Left renal cortex interstitium (tissue), 4 donors: ENCODE data around the gene CDIP1. TPM values are rescaled to one million over a fixed set of nuclear protein-coding genes. Genes with fewer than 3 reads are reported as not detected.

Experiments
- DNase-seq, 4 donors: peaks; one replicate each; pipeline ENCODE4 v3.0.0-alpha.2; 2013; ENCODE audit warnings: low read depth in 4 of 4, low spot score in 2 of 4, missing footprints in 1 of 4
- polyA plus RNA-seq, 4 donors: library from polyadenylated mRNA; unstranded; fragments of 120-200 nt; gene quantifications; one replicate each; pipeline ENCODE4 v1.2.1, GENCODE V29; 2013; ENCODE audit not compliant: insufficient read length in 4 of 4

Gene CDIP1
- polyA plus RNA-seq, 4 donors: 28.0 to 30.7 (median 30.6) TPM

DNA sequence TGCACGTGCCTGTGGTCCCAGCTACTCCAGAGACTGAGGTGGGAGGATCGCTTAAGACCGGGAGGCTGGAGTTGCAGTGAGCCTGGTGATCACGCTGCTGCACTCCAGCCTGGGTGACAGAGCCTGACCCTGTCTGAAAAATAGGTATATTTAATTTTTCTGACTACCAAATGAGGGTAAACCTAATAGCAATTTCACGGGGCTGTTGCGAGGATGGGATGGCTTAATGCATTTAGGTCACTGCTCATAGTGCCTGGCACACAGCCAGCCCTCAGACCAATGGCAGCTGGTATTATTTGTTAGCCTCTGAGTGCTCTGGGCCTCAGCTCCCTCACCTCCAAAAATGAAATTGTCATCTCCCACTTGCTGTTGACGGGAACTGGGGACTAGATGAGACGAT is 5.9 kb upstream of the CDIP1 start:
- DNase-seq: no peak

DNA sequence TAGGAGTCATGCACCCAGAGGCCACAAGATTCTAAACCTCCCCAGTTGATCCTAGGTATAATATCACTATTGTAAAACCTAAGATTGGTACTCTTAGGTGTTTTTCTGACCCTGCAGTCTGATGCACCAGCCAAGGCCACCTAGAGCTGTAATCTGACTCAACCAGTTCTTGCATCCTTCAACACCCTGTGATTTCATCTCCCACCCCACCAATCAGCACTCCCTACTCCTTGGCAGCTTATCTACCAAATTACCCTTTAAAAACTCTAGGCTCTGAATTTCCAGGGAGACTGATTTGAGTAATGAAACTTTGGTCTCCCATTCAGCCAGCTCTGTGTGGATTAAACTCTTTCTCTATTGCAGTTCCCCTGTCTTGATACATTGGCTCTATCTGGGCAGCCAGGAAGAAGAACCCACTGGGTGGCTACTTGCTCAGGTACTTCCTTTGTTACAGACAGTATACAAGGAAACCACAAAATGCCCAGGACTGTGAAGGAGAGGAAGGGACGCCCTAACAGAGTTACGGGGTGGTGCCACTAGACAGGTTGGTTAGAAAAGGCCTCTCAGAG is 1.2 kb upstream of the CDIP1 start:
- DNase-seq: no peak

DNA sequence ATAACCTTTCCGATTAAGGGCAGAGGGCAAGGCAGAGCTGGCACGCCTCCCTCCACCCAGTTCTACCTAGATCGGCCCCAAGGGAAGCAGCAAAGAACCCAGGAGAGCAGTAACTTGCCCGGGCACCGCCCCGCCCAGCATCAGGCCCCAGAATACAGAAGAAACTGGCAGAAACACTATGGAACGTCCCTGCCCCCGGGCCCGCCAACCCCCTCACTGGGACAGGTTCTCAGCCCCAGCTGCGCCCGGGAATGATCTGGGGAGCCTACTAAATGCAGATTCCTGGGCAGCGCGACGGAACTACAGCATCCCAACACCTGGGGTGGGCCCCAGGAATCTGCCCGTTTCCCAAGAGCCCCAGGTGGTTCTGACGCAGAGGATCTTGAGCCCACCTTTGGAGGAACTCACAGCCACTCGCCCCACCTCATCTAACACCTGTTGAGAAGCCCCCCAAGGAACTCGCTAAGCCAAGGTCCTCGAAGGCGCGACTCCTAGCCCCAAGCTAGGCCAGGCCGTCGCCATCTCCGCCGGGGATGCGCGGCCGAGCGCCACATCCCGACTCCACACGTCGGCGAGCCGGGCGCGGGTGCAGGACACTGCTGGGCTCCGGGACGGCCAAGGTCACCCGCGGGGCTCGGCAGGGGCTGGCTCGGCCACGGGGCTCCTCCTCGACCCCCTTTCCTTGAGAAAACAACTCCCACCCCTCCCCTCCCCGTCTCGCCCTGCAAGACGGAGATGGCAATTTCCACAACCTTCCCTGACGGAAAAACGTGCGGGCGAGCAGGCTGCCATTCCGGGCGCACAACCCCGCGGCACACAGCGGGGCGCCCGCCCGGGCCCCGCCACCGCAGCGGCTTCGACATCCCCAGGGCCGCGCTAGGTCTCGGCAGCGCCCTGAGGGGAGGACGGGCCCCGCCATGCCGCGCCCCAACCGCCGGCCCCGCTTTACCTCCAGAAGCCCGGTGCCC is 913 bp downstream of the CDIP1 start:
- DNase-seq: no peak

DNA sequence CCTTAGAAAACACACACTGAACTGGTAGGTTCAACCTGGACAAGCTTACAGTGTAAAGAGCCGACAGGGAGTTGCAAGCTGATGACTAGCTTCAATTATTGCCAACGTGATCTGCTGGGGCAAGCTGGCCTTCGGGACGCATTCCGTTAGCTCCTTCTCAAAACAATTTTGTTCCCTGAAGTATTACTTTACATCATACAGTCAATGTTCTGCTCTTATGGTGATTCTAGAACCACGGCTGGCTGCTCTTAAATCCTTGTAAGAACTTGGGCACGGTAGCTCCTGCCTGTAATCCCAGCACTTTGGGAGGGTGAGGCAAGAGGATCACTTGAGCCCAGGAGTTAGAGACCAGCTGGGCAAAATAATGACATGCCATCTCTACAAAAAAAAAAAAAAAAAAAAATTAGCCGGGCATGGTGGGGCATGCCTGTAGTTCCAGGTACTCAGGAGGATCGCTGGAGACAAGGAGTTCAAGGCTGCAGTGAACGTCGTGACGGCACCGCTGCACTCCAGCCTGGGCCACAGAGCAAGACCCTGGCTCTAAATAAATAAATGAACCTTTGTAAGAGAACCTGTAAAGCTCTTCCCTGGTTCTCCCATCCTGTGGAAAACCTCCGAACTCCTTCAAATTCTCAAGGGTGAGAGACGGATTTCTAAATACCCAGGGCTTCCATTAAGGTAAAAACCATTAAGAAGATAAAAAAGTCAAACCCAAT is 2.0 kb downstream of the CDIP1 start:
- DNase-seq: no peak

DNA sequence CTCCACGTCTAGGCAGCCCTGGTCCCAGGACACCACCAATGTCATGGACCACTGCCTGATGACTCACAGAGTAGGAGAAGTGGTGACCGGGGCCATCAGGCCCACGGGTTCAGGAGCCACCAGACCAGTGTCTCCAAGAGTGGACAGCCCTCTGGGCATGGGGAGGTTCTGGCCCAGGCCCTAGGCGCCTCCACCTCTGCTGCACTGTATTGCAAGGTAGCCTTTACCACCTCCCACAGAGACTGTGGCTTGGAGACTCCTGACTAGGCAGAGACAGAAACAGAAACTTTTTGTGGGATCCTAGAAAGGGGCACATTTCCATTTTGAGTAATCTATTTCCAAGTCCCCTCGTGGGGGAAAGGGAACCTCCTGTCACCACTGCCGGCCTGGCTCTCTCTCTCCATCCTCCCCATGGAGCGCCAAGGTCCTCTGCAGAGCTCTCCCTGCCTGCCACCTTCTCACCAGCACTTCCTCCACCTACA is 2.9 kb downstream of the CDIP1 start:
- no peak for DNase-seq

DNA sequence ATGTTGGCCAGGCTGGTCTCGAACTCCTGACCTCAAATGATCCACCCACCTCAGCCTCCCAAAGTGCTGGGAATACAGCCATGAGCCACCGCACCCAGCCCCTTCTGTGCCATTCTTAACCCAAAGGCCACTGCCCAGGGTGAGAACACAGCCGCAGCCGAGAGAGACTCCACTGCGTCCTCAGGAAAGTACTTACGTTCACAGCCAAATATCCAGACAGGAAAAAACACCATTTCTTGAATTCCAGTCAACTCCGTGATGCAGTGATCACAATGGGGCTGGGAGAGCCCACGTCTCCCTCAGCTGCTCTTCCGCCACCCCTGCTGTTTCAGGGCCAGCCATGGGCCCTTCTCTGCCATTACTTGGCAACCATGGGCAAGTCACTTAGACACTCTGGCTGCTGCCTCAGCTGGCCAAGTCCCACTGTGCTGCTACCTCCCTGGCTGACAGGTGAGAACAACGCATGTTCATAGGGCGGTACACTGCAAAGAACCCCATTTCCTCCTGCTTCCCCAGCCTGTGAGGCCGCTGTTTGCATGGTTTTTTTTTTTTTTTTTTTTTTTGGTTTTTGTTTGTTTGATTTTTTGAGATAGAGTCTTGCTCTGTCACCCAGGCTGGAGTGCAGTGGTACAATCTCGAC is 4.3 kb downstream of the CDIP1 start:
- DNase-seq: no peak

DNA sequence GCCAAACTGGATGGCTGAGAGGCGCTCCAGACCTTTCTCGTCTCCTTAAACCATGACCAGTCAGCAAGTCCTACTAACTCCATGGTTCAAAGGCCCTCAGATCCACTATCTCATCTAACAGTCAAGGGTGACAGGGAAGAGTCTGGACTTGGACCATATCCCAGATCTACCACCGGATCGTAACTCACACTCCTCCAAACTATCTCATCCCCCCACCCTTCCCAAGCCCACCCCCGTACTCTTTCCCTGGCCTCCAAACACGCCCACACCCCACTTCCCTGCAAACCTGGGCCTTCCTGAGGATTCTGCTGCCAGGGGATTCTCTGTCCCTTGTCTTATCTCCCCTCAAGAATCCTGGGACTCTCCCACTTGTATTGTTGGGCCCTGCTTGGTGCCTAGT is 5.1 kb downstream of the CDIP1 start:
- DNase-seq: no peak

DNA sequence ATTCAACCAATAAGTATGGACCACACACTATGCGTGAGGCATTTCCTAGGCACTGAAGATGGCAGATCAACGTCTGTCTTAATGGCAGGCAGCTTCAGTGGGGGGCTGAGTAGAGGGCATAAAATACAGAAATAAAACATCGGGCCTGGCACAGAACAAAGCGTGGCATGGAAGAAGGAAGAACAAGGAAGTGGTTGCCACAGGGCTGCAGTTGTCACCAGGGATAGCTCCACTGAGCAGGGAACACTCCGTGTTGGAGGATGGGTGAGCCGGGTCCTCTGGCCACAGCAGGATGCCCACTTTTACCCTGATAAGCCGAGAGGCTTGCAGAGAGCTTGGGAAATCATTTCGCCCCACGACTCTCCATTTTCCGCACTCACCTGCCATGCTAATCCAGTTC is 6.3 kb downstream of the CDIP1 start:
- no peak for DNase-seq

DNA sequence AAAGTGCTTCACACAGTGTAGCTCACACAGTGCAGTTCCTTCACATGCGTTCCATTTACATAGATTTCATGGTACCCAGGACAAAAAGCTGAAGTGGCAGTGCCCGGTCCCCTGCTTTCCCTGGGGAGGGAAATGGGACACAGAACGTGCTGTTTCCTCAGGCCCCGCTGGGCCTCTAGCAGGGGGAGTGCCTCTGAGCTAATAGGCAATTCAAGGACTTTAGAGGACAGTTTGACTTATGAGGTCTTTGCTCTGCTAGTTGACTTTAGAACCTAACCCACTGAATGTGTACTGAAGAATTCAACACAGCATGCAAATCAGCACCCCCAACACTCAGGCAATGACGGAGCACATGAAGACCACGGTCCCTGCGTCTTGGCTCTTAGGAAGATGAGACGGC is 6.8 kb downstream of the CDIP1 start:
- no peak for DNase-seq

DNA sequence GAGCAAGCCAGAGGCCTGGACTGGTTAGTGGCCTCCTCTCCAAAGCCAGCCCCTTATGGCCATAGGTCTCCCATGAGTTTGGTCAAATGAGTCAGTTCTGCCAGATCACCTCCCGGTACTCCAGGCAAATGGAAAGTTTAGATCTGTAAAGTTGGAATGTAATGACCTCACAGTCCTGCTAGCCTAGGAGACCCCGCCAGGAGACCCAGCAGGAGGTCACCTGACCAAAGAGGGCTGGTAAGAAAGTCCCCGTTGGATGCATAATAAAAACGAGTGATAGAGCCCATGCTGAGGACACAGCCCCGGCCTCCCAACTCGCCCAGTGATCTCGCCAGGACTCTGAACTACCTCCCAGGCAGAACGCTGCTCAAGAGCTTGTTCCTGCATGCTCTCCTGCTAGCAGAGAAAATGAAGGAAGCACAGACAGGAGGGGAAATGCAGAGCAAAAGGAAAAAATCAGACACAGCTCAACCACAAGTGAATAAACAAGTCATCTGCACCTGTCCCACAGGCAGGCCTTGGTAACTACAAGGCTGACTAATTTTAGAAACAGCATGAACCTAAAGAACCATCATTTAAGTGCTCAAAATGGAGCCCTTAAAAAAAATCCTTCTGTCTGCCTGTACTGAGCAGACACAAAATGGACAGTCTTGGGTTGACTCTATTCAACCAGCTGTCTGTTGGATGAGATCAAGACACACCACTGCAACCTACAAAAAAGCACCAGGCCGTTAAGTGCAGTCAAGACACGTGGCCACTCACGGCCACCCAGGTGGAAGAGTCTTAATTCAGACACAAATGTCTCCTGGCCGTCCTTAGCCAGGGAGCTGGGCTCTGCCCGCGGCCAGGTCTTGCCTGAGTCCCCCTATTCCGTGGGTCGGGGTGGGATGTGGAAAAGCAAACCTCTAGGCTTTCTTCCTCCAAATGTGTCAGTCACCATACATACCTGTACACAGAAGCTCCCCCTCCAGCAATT is 9.2 kb downstream of the CDIP1 start:
- no peak for DNase-seq

DNA sequence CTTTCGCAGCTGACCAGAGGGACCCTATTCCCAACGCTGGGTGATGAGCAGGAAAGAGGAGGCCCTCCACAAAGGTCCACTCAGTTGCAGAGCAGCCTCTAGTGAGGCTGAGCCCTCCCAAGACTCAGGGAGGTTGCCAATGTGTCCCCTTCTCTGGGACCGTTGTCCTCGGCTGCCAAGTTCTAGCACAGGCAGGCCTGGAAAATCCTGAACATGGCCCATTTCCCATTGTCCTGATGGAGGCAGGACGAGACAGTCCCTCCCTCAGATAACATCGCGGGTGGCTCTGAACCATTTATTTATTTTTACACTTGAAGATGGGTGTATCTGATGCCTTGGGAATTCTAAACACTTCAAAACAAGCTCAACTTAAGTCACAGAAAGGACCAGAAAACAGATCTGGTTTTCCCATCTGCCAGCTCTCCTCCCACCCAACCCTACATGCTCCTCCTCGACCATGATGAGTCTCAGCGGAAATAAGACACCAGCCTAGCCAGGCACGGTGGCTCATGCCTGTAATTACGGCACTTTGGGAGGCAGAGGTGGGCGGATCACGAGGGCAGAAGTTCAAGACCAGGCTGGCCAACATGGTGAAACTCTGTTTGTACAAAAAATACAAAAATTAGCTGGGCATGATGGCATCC is 12.8 kb downstream of the CDIP1 start:
- DNase-seq: no peak

DNA sequence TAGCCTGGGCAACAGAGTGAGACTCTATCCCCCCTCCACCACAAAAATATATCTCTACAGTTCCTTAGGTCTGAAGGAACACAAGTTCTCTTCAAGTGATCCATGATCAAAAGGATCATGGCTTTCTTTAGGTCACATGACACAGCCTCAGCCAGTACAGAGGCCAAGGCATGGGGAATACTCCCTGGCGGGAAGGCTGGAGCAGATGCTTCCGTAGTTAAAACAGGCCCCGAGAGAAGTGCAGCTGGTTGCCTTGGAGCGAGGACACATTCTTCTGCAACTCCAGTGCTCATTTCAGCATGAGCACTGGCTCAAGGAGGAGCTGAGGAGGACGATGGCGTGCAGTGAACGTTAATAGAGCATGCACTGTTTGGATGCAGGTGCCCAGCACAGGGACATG is 13.5 kb downstream of the CDIP1 start:
- no peak for DNase-seq

DNA sequence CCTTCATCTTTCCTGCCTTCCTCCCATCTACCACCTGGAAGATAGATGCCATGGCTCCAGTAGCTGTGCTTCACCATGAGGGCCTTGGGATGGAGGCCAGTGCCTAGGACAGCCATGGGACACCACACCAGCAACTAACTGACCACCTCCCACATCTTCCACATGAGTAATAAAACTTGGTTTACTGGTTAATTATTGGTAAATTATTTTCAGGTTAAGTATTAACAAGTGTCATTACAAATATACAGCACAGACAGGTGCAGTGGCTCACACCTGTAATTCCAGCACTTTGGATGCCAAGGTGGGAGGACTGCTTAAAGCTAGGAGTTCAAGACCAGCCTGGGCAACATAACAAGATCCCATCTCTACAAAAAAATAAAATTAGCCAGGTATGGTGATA is 14.0 kb downstream of the CDIP1 start:
- DNase-seq: no peak

DNA sequence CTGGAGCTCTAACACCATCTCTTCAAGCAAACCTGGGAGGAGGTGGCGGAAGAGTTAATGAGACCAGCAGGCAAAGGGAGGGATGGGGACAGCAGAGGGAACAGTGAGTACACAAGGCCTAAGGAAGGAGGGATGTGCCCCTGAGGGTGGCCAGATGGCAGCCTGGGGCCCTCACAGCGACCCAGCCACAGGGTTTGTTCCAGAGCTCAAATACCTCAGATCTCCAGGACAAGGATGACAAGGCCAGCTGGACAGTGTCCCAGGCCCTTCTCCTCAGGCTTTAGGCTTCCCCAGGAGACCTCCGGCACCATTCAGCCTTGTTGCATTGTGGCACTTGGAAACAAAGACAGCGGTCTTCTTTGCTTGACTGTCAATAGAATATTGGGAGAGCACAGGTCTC is 14.9 kb downstream of the CDIP1 start:
- no peak for DNase-seq

DNA sequence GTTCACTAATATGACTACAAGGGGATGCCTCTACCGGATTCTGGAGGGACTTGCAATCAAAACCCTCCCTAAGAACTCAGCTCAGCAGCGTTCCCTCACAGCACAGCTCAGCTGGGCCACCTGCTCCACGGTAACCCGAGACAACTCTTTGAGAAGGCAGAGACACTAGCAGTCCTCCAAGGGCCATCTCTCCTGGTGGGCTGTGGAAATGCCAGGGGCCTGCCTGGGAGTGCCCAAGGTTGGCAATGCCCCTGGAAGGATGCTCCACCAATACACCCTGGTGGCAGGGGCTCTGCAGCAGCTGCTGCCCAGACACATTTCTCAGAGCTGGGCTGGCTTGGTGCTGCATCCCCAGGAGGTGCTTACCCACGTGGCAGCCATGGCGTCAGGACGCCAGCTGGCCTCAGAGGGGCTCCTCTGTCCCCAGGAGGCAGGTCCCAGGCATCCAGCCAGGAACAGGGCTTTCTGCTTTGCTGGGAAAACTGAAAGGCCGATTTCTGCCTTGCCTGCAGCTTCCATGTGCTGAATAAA is 16.5 kb downstream of the CDIP1 start:
- DNase-seq: no peak

DNA sequence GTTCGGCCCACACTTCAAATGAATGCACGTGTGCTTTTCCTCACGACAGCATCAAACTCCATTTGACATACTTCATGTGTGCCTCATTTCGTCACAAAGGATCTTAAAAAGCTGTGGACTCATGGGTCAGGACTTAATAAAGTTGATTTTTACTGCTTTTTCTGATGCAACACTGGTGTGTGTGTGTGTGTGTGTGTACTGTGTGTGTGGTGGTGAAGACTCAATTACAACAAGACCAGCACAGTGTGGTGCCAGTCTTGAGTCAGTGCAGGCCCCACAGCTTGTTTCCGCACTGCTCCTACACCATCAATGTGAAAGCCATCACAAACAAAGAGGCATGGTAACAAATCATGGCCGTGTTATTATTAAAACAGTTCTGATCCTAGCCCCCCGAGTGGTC is 17.7 kb downstream of the CDIP1 start:
- no peak for DNase-seq

DNA sequence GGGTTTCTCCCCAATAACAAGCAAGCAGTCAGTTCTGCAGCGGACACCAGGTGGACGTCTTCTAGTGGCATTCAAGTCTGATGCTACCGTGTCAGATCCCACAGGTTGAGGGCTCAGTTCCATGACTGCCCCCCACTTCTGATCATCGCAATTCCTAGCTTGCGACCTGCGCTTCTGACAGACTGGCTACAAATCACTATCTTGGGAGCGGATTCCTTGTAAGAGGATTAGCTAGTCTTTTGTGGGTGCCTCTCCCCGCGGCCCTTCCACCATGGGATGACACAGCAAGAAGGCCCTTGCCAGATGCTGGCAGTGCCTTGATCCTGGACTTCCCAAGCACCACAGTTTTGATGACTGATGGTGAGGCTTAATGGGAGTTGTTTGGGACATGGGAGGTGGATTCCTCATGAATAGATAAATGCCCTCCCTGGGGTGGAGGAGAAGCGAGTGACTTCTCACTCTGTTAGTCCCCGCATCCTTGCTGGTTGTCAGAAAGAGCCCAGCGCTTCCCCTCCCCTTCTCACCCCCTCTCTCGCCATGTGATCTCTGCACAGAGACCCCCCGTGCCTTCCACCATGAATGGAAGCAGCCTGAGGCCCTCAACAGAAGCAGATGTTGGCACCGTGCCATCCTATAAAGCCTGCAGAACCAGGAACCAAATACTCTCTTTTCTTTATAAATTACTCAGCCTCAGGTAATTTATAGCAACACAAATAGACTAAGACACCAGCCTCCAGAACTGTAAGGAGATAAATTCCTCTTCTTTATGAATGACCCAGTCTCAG is 19.1 kb downstream of the CDIP1 start:
- no peak for DNase-seq
